T follicular helper cell (primary cell): ENCODE results near the gene COL7A1.

Experiments
- DNase-seq: peaks from one replicate; pipeline ENCODE4 v3.0.0-alpha.2; 2020; ENCODE audit warnings: low read depth

COL7A1 gene

GRCh38 chr3:48619541-48620524, 24.7 kb upstream of the COL7A1 start:
- DNase-seq = no peak

GRCh38 chr3:48617559-48617958, 22.4 kb upstream of the COL7A1 start:
- no peak for DNase-seq

GRCh38 chr3:48614044-48614443, 18.9 kb upstream of the COL7A1 start:
- DNase-seq = no peak

GRCh38 chr3:48612309-48612708, 17.2 kb upstream of the COL7A1 start:
- DNase-seq = no peak

- peak; percentile 85 for DNase-seq
Measured at GRCh38 chr3:48609088-48610005, 14.2 kb upstream of the COL7A1 start, which contains the start of gene UQCRC1. Gene UQCRC1 (minus strand): TSS chr3:48609646. CDS start chr3:48609620, 26 bp downstream.

- no peak for DNase-seq
Measured at GRCh38 chr3:48607519-48607918, 12.4 kb upstream of the COL7A1 start.

GRCh38 chr3:48601622-48601994, 6.5 kb upstream of the COL7A1 start:
- DNase-seq = no peak

- no peak for DNase-seq
Measured at GRCh38 chr3:48600711-48601621, 5.8 kb upstream of the COL7A1 start.

GRCh38 chr3:48599509-48600285, 4.6 kb upstream of the COL7A1 start:
- DNase-seq = no peak

- DNase-seq = no peak
Measured at GRCh38 chr3:48599077-48599501, 4.0 kb upstream of the COL7A1 start.

GRCh38 chr3:48598323-48599076, 3.4 kb upstream of the COL7A1 start:
- DNase-seq = no peak

- no peak for DNase-seq
Measured at GRCh38 chr3:48597408-48597800, 2.3 kb upstream of the COL7A1 start.

- no peak for DNase-seq
Measured at GRCh38 chr3:48596676-48597407, 1.7 kb upstream of the COL7A1 start.

- DNase-seq = no peak
Measured at GRCh38 chr3:48596157-48596556, 1.0 kb upstream of the COL7A1 start.

GRCh38 chr3:48595526-48596121, 495 bp upstream of the COL7A1 start:
- DNase-seq = no peak

- no peak for DNase-seq
Measured at GRCh38 chr3:48594417-48595049, 596 bp downstream of the COL7A1 start.

- no peak for DNase-seq
Measured at GRCh38 chr3:48593337-48593736, 1.8 kb downstream of the COL7A1 start.

- no peak for DNase-seq
Measured at GRCh38 chr3:48592519-48593087, 2.5 kb downstream of the COL7A1 start.
